ENCODE measurements around the gene DZIP1. TPM values are rescaled to one million over a fixed set of nuclear protein-coding genes. Genes with fewer than 3 reads are reported as not detected.

The DZIP1 gene
- total and polyA plus RNA-seq, 2 of the 13 experiments (the other 11 are each of a cell fraction or from before 2014, with no cell fraction given): 11.0 to 36.7 TPM

DNA sequence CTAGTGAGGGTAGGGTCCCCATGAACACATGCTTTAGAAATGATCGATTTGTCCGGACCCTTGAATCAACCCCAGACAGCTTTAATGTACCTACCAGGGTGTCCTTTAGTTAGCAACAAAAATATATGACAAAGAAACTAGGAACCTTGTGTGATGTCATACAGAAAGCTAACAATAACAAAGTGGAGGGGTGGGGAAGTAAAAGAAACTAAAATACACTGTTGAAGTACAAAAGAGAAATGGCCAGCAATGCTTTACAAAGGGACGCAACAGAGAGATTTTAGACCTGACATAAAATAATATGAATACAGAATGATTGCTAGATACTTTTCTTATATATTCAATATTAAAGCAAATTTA, 40.0 kb downstream of the DZIP1 start:
- Histone ChIP-seq H3K4me3 (replicated peaks in 1 of 3; ENCODE audit: insufficient read depth in 1 of 3, low read depth in 2 of 3, low read length in 3 of 3) (no peak overlapping the region), H3K27ac (ENCODE audit: extremely low read length, insufficient read depth, low read length) (no peak overlapping the region), H3K9me3 (ENCODE audit: low read length) (no peaks in the 10 kb centered on the region), H3K4me1 (ENCODE audit: insufficient read depth, low read length) (peaks cover 14% of the 10 kb centered on the region), H3K9ac (ENCODE audit: insufficient read depth, low read depth, low read length) (no peak overlapping the region), H3K4me2 (ENCODE audit: low read depth, low read length) (no peak overlapping the region), H2AFZ (ENCODE audit: low read length) (no peak overlapping the region), H3K27me3 (ENCODE audit: control insufficient read depth in 1 of 2, insufficient read depth in 2 of 2, low read length in 2 of 2) (no peaks in the 10 kb centered on the region), H3K79me2 (ENCODE audit: insufficient read depth, low read length) (no peaks in the 10 kb centered on the region), H3K36me3 (replicated peaks in 1 of 2; ENCODE audit: control insufficient read depth in 1 of 2, insufficient read depth in 2 of 2, low read length in 2 of 2) (peaks cover 2 to 31% of the 10 kb centered on the region in 2 experiments; a peak in 4 of 5 replicates), H4K20me1 (ENCODE audit: insufficient read depth, low read length) (no peaks in the 10 kb centered on the region)
- TF ChIP-seq CREB1 (IDR thresholded peaks at IDR 0.05): peak; percentile 21; the same call in 1 of the 2 replicates
- no peak for TF ChIP-seq CREB1 (CRISPR knock-in tag; IDR thresholded peaks at IDR 0.05)
- TF ChIP-seq HNRNPH1 (optimal IDR thresholded peaks at IDR 0.05; ENCODE audit: low read depth, low read length): no peak
- POLR2A ChIA-PET: interaction anchor here (0.6 to 1.3 kb wide), 2 partner anchors 72 to 99 kb away, joined by 4 to 5 read pairs; no protein-coding TSS in a partner anchor
- no TSS peak for BruUV-seq (replicated peaks)
- WGBS (ENCODE audit: low lambda C conversion rate): 97% methylated on average over 3 of the region's 3 CpGs
- intact Hi-C loops (cut with micrococcal nuclease; ENCODE audit: unreplicated experiment) (no loop called here), in situ Hi-C loops (cut with HindIII; ENCODE audit: extremely low pct_ligation_motif_present, low pct_unique_long_range_greater_than_20kb) (no loop called here)
- CTCF ChIA-PET (ENCODE audit: low intra/inter-chr PET ratio, low total read pairs): interaction anchor here (1.4 kb wide), 1 partner anchor 110 kb away, joined by 4 read pairs; no protein-coding TSS in a partner anchor
- DNase-seq (ENCODE audit: low spot score): no peak
- FAIRE-seq: no peak
- ATAC-seq: no peak

GRCh38 chr13:95603887-95604555, 40.5 kb downstream of the DZIP1 start:
- H2AFZ ChIP-seq (ENCODE audit: low read length): no peak overlapping the region
- no peak overlapping the region for H3K9ac ChIP-seq (ENCODE audit: insufficient read depth, low read depth, low read length)
- H4K20me1 ChIP-seq (ENCODE audit: insufficient read depth, low read length): no peaks in the 10 kb centered on the region
- DNase-seq (ENCODE audit: low spot score) (peak; percentile 70), FAIRE-seq (peak; percentile 57), ATAC-seq (peak; percentile 98)
- peaks cover 14% of the 10 kb centered on the region for H3K4me1 ChIP-seq (ENCODE audit: insufficient read depth, low read length)
- ChIA-PET POLR2A (interaction anchor here (0.6 to 1.3 kb wide), 2 partner anchors 73 to 99 kb away, joined by 4 to 5 read pairs; no protein-coding TSS in a partner anchor), CTCF (ENCODE audit: low intra/inter-chr PET ratio, low total read pairs) (interaction anchor here (1.4 kb wide), 1 partner anchor 109 kb away, joined by 4 read pairs; no protein-coding TSS in a partner anchor)
- H3K27ac ChIP-seq (ENCODE audit: extremely low read length, insufficient read depth, low read length): peak overlapping the region; percentile 40
- H3K27me3 ChIP-seq (ENCODE audit: control insufficient read depth in 1 of 2, insufficient read depth in 2 of 2, low read length in 2 of 2): no peaks in the 10 kb centered on the region
- no peaks in the 10 kb centered on the region for H3K79me2 ChIP-seq (ENCODE audit: insufficient read depth, low read length)
- intact Hi-C loops (cut with micrococcal nuclease; ENCODE audit: unreplicated experiment): no loop called here
- no peak overlapping the region; the same call in 1 of the 2 replicates for H3K4me2 ChIP-seq (ENCODE audit: low read depth, low read length)
- 43% methylated on average over 10 of the region's 12 CpGs for WGBS (ENCODE audit: low lambda C conversion rate)
- peaks cover 2 to 28% of the 10 kb centered on the region in 2 experiments; a peak in 4 of 5 replicates for H3K36me3 ChIP-seq (replicated peaks in 1 of 2; ENCODE audit: control insufficient read depth in 1 of 2, insufficient read depth in 2 of 2, low read length in 2 of 2)
- in situ Hi-C loops (cut with HindIII; ENCODE audit: extremely low pct_ligation_motif_present, low pct_unique_long_range_greater_than_20kb): no loop called here
- no TSS peak for BruUV-seq (replicated peaks)
- H3K4me3 ChIP-seq (replicated peaks in 1 of 3; ENCODE audit: insufficient read depth in 1 of 3, low read depth in 2 of 3, low read length in 3 of 3): no peak overlapping the region
- no peaks in the 10 kb centered on the region for H3K9me3 ChIP-seq (ENCODE audit: low read length)
- TF ChIP-seq, protein P1, sequence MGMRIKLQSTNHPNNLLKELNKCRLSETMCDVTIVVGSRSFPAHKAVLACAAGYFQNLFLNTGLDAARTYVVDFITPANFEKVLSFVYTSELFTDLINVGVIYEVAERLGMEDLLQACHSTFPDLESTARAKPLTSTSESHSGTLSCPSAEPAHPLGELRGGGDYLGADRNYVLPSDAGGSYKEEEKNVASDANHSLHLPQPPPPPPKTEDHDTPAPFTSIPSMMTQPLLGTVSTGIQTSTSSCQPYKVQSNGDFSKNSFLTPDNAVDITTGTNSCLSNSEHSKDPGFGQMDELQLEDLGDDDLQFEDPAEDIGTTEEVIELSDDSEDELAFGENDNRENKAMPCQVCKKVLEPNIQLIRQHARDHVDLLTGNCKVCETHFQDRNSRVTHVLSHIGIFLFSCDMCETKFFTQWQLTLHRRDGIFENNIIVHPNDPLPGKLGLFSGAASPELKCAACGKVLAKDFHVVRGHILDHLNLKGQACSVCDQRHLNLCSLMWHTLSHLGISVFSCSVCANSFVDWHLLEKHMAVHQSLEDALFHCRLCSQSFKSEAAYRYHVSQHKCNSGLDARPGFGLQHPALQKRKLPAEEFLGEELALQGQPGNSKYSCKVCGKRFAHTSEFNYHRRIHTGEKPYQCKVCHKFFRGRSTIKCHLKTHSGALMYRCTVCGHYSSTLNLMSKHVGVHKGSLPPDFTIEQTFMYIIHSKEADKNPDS (CRISPR knock-in tag; IDR thresholded peaks at IDR 0.05): no peak
- no peak for TF ChIP-seq ZNF329 (CRISPR knock-in tag; IDR thresholded peaks at IDR 0.05; ENCODE audit: low read depth)
- peak; percentile 61; the same call in 1 of the 2 replicates for TF ChIP-seq SALL1 (CRISPR knock-in tag; IDR thresholded peaks at IDR 0.05)
- peak; percentile 36; the same call in 1 of the 2 replicates for TF ChIP-seq SAP130 (CRISPR knock-in tag; IDR thresholded peaks at IDR 0.05; ENCODE audit: low read depth)
- peak; percentile 99 for TF ChIP-seq CEBPB (IDR thresholded peaks at IDR 0.05; ENCODE audit: borderline replicate concordance, low read depth, low read length)
- no peak for TF ChIP-seq ZNF383 (CRISPR knock-in tag; IDR thresholded peaks at IDR 0.05; ENCODE audit: borderline replicate concordance)
- no peak for TF ChIP-seq ZNF580 (CRISPR knock-in tag; IDR thresholded peaks at IDR 0.05; ENCODE audit: borderline replicate concordance, low read depth)
- no peak for TF ChIP-seq FOXK2 (IDR thresholded peaks at IDR 0.05)
- TF ChIP-seq ATF7-NPFF (CRISPR knock-in tag; IDR thresholded peaks at IDR 0.05; ENCODE audit: low read depth): no peak

Data from HepG2 (cell line).